ENCODE results near the gene HDLBP.
"Not testable (repeated sequence)": the region's sequence is repeated elsewhere in the genome, so short reads cannot be mapped to it uniquely, and the experiment has no call there.

Gene HDLBP

DNA sequence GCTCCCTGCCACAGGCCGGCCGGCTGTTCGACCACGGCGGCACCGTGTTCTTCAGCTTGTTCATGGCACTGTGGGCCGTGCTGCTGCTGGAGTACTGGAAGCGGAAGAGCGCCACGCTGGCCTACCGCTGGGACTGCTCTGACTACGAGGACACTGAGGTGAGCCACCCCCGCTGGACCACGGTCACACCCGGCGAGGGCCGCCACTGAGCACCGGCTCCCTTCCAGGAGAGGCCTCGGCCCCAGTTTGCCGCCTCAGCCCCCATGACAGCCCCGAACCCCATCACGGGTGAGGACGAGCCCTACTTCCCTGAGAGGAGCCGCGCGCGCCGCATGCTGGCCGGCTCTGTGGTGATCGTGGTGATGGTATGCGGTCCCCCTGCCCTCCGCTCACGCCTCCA, 106.2 kb downstream of the HDLBP start:
- no peak for DNase-seq (ENCODE audit: low read depth)

DNA sequence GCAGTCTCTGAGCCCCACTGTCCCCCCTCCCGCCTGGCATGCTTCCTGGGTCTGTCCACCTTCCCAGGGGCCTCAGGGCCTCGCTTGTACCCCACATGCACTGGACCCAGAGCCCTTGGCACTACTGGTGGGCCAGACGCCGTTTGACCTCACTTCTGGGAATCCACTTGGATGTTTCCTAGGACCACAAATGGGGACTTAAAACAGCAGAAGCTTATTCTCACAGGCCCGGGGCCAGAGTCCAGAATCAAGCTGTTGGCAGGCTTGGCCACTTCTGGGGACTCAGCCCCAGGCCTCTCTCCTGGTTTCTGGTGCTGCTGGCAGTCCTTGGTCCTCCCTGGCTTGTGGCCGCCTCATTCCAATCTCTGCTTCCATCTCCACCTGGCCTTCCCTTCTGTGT, 107.4 kb downstream of the HDLBP start:
- DNase-seq (ENCODE audit: low read depth): no peak

DNA sequence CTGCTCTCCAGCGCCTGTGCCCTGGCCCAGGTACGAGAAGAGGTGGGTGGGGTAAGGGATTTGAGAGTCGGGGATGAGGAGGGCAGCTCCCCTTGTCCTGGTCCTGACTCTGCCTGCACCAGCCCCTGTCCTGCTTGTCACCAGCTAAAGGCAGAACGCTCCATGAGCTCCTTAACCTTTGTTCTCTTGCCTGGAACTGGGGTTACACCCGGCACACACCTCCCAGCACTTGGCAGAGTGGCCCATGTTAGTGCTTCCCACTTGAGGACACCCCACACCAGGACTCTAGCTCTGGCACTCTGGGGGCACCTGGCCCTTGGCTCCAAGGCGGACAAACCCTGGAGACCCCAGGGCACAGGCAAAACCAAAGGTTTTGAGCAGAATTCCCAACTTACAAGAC, 107.8 kb downstream of the HDLBP start:
- DNase-seq (ENCODE audit: low read depth): no peak

DNA sequence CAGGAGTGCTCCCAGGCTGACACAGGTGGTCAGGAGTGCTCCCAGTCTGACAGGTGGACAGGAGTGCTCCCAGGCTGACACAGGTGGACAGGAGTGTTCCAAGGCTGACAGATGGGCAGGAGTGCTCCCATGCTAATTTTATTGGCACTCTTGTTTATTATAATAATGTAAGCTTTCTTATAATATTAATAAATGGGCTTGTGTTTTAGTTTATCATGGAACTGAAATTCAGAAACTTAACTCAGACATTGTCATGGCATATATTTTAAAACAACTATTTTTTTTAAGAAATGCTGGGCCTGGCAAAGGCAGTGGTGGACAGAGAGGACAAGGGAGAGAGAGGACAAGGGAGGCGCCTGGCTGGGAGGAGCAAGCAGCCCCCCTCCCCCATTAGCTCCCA, 108.3 kb downstream of the HDLBP start:
- no peak for DNase-seq (ENCODE audit: low read depth)

DNA sequence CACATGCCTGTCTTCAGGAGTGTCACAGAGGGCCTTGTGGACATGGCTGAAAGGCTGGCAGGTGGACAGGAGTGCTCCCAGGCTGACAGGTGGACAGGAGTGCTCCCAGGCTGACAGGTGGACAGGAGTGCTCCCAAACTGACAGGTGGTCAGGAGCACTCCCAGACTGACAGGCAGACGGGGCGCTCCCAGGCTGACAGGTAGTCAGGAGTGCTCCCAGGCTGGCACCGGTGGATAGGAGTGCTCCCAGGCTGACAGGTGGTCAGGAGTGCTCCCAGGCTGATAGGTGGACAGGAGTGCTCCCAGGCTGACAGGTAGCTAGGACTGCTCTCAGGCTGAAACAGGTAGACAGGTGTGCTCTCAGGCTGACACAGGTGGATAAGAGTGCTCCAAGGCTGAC, 110.4 kb downstream of the HDLBP start:
- DNase-seq (ENCODE audit: low read depth): no peak

DNA sequence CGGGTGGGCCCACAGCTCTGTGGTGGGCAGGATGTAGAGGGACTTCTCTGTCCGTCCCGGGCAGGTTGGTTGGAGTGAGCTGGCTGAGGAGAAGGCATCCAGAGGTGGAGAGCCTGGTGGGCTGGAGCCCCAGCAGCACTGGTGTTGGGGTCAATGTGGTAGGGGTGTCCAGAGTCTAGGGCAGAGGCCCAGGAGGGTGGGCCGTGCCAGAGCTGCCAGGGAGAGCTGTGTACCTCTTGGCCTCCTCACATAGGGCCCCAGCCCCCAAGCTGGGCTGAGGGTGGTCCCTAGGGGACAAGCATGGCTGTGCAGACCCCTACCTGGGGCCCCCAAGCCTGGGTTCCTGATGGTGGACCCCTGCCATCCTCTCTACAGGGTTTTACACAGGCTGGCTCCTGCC, 111.0 kb downstream of the HDLBP start:
- no peak for DNase-seq (ENCODE audit: low read depth)

DNA sequence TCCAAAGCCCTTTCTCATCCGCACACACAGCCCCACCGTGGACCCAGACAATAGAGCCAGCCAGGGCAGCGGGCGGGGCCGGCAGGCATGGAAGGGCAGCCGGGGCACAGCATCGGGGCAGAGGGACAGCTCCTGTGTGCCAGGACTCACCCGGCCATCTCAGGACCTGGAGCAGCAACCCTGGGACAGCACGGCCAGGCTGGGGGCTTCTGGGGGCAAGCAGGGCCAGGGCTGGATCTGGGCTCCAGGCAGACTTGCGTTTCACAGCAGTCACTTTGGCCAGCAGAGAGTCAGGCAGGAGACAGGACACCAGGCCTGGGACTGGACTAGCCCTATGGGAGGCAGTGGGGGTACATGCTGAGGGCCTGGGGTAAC, 111.5 kb downstream of the HDLBP start:
- DNase-seq (ENCODE audit: low read depth): no peak

DNA sequence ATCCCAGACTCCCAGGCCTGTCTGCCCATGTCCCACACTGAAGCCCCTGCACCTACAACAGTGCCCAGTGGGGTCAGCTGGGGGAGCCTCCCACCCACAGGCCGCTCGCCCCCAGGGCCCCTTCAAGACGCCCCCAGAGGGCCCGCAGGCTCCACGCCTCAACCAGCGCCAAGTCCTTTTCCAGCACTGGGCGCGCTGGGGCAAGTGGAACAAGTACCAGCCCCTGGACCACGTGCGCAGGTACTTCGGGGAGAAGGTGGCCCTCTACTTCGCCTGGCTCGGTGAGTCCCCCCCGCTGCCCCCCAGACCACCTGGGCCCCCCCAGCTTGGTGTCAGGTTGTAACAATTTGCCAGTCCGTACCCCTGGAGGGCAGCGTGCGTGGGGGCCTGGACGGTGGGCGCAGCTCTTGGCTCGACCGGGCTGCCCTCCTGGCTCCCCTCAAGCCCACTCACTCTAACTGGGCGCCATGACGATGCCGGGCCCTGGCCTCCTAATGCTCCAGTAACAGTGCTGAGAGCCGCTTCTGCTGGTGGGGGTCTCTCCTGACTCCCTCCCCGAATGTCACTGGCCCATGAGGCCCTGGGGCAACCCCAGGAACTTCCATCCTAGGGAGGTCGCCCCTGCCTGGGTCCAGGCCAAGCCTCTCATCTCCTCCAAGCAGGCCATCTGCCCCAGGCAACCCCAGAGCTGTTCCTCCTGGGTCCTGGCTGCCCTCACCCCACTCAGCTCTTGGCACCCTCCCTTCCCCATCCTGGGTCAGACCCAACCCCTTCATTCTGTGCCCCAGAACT, 112.1 kb downstream of the HDLBP start:
- DNase-seq (ENCODE audit: low read depth): no peak

DNA sequence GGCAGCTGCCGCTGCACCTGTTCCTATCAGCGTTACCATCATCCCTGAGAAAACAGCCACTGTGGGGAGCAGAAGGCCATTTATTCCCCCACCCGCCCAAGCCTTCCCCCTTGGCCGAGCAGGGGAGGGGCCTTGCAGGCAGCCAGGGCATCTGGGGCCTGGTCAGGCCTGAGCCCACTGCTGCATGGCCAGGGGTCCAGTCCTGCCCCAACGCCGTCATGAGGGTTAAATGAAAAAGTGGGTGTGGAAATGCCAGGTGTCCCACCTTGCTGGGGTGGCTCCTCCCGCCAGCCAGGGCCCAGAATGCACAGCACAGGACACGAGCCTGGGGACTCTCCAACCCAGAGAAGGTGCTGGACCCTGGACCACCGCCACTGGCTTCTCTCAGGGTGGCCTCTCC, 112.8 kb downstream of the HDLBP start:
- DNase-seq (ENCODE audit: low read depth): no peak

DNA sequence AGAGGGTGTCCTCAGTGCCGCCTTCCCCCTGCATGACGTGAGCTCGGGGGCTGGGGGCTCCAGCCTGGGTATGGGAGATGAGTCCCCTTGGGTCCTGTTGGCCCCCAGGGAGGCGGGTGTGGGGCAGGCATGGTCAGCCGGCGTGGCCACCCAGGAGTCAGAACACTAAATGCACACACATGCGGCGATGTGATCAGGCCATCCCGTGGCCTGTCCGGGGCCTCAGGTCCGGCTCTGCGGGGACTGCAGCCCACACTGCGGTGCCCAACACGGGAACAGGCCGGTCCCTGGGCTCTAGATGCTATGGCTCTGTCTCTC, 113.2 kb downstream of the HDLBP start:
- DNase-seq (ENCODE audit: low read depth): no peak

DNA sequence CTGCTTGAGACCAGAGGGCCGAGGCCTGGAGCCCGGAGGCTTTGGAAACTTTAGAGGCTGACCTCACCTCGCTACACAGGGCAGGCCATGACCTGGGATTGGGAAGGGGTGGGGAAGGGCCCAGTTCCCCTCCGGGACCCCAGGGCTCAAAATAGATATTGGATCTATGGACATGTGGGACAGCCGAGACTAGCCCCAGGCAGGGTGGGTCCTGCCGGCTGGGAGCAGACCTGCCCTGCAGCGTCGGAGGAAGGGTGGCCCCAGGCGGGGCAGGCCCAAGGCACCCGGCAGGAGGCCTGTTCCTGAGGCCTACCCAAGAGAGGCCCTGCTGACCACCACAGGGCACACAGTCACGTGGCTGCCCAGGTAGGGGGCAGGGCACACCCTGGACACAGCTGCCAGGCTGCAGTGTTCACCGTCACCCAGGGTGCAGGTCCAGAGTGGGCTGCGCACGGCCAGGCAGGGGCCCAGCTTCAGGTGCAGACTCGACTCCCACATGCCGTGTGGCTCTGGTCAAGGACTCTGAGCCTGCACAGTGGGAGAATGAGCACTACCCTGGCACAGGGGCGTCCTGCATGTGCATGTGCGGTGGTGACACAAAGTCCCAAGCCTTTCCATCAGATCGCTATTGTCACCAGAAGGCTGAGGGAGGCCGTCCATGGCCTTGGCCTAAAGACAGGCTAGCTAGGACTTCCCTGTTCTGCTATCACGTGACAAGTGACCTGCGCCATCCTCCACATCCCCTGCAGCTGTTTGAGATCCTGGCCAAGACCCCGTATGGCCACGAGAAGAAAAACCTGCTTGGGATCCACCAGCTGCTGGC, 113.8 kb downstream of the HDLBP start:
- no peak for DNase-seq (ENCODE audit: low read depth)

DNA sequence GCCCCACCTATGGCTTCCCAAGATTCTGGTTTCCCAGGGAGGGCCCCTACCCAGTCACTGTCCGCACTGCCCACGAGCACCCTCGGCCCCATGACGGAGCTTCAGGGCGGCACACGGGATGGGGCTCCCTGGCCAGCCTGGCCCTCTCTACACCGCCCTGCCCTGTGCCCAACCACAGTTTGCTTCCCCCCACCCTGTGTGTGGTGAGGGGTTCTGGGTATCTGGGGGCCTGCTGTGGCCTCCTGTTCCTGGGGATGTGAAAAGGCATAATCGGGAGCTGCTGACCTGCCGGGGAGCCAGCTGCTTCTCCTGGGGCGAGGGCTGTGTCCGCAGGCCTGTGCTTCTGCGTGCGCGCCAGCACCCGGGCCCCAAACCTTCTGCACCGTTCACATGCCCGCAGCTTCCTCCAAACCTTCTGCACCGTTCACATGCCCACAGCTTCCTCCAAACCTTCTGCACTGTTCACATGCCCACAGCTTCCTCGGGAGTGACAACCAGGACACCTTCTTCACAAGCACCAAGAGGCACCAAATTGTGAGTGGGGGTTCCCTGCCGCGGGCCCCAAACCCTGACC, 114.6 kb downstream of the HDLBP start:
- DNase-seq (ENCODE audit: low read depth): no peak

DNA sequence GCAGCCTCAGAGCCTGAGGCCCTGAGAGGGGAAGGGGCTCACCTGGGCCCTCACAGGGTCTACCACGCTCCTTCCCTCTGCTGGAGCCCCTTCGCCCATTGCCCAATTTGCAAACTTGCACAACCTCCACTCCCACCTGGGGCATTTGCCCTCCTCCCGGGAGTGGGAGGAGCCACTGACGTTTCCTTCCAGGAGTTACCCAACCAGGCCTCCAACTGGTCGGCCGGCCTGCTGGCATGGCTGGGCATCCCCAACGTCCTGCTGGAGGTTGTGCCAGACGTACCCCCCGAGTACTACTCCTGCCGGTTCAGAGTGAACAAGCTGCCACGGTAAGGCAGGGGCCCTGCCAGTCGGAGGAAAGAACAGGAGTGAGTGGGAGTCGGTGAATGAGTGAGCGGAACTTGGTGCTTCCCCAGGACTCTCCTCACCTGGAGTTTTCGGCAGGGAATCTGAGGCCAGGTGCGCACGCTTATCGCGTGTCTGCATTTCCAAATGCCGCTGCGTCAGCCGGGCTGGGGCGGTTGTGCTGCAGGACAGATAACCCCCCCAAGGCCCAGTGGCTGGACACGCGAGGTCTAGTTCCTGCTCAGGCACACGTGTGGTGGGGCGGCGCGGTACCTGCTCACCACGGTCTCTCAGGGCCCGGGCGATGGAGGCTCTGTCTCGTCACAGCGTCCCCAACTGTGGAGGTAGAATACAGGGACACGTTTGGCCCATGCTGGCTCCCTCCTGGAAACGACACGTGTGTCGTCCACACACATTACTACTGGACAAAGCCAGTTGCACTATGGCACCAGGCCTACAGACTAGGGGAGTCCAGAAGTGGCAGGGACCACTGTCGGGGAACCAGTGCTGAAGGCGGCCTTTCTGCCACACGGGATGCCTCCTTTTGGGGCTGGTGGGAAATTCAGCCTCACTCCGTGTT, 115.3 kb downstream of the HDLBP start:
- no peak for DNase-seq (ENCODE audit: low read depth)

DNA sequence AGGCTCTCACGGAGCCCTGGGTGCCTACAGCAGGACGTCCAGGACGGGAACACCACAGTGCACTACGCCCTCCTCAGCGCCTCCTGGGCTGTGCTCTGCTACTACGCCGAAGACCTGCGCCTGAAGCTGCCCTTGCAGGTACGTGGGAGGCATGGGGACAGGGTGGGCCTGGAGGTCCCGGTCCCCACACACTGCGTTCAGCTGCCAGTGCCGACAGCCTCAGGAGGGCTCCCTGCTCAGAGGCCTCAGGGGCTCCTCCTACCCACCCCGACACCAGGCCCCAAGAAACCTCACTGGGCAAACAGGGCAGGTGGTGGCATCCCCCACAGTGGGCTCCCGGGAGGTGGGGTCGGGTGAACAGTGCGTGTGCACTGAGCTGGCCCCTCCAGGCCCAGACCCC, 116.2 kb downstream of the HDLBP start:
- DNase-seq (ENCODE audit: low read depth): no peak

DNA sequence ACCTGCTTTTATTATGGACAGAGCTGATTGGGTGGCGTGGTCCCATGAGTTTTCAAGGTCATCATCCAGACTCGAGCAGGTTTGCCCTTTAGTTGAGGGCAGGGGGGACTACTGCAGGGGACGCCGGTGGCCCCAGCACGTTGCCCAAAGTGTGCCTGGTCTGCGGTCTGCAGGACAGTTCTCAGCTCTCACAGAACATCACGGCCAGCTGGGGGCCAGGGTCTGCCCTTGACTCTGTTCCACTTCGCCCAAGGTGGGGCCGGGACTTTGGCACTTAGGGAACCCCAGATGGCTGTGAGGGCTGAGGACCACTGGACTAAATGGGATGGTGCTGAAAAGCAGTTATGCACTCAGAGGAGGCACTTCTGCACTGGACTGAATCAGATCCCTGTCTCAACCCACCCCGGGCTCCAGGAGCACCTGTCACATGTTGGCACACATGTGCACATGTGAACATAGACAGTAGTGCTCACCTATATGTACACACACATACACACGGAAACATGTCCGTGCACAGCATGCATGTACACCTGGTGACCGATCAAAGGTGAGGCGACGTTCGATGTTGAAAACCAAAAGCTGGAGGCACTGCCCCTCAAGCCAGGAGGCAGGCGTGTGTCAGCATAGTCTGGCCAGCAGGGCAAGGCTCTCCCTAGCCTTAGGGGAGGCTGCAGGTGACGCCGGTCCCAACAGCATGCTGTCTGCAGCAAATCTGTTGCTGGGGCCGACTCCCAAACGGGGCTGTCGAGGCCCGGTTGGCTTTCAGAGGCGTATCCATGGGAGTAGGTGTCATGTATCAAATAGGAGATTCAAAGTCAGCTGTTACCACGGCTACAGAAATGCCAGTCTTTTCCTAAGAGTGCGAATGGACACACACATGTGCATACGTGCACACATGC, 116.8 kb downstream of the HDLBP start:
- DNase-seq (ENCODE audit: low read depth): no peak

DNA sequence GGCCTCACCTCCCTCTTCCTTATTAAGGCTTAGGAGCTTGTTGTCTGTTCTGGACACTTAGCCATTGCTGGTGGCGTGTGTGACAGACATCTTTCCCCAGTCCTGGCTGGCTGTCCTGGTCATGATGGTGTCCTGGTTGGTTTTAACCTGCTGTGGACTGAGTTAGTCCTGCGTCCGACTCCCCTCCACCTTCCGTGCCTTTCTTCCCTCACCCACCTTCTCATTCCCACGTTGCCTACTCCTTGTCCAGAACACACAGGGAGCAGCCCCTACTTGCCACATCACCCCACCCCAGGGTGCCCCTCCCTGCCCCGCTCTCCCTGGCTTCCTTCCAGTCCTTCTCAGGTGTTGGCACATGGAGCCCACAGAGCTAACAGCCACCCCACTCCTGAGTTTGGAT, 117.5 kb downstream of the HDLBP start:
- no peak for DNase-seq (ENCODE audit: low read depth)

DNA sequence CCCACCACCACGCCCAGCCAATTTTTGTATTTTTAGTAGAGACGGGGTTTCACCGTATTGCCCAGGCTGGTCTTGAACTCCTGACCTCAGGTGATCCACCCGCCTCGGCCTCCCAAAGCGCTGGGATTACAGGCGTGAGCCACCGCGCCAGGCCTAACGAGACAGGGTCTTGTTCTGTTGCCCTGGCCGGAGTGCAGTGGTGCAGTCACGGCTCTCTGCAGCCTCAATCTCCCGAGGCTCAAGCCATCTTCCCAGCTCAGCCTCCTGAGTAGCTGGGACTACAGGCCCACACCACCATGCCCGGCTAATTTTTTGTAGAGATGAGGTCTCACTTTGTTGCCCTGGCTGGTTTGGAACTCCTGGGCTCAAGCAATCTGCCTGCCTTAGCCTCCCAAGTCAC, 118.2 kb downstream of the HDLBP start:
- DNase-seq (ENCODE audit: low read depth): not testable (repeated sequence)

DNA sequence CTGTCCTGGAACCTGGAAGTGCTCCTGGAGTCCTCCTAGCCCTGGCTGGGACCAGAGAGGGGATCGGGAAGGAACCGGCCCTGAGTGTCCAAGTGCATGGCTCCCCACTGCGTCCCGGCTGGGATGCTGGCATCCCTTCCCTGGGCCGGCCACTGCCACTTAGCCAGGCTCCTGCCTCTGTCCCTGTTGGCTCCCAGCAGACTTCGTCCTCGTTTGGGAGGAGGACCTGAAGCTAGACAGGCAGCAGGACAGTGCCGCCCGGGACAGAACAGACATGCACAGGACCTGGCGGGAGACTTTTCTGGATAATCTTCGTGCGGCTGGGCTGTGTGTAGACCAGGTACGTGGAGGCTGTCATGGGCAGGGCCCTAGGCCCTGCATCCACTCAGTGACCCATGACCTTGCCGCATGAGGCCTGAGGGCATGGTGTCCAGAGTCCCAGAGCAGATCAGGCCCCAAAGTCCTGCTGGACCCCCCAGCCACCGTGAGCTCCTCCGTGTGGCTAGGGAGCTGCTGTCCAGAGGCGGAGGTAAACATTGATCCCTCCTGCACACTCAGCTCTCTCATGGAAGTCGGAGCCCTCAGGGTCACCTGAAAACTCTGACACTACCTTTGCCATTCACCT, 119.9 kb downstream of the HDLBP start:
- no peak for DNase-seq (ENCODE audit: low read depth)

DNA sequence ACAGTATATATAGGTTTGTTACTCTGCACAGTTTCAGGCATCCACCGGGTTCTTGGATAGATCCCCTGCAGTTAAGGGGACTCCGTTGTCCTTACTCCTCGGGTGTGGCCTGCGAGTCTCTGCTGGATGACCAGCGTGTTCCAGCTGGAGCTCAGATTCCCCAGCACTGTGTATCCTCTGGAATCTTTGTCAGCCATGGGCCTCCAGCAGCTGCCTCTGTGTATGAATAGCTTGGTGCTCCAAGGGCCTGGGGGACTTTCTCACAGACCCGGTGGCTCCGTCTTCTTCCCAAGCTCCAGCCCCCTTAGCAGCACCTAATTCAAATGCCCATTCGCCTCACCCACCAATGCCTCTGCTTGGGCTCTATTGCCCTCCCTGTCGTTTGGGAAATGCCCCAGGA, 120.7 kb downstream of the HDLBP start:
- no peak for DNase-seq (ENCODE audit: low read depth)

DNA sequence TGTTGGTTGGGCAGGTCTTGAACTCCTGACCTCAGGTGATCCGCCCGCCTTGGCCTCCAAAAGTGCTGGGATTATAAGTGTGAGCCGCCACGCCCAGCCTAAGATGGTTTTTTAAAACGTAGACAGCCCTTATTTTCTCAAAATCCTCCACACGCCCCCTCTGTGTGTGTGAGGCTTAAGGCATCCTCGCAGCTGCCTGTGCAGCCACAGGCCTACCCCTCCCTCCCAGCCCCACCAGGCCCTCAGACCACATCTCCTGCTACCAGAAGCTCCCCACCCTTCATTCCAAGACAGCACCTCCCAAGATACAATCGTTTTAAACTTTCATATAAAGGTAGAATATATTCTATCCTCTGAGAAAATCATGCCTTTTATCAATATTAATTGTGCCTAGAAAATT, 122.2 kb downstream of the HDLBP start:
- DNase-seq (ENCODE audit: low read depth): no peak

DNA sequence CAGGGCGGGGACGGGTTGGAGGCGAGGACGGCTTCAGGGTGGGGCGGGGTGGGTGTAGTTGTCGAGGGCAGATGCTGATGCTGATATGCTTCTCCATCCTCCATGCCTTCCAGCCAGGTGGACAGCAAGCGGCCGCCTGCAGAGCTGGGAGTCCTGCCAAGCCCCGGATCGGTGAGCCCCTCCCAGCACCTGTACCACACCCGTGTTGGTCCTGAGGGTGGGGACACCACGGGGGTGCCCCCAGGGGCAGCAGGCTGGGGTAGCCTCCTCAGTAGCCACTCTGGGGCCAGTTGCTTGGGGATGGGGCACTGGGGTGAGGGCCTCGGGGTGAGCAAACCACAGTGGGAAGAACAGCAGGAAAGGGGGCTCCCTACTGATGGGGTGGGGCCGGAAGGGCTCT, 124.4 kb downstream of the HDLBP start:
- no peak for DNase-seq (ENCODE audit: low read depth)

All from EH (cell line).